IPS-11a (cell line): ENCODE results near the gene RNF225.

Experiments
- H3K4me3 ChIP-seq: one replicate; pipeline ENCODE4 v1.5.1; 2013; ENCODE audit warnings: low read depth, low read length, control low read depth

RNF225 gene

DNA sequence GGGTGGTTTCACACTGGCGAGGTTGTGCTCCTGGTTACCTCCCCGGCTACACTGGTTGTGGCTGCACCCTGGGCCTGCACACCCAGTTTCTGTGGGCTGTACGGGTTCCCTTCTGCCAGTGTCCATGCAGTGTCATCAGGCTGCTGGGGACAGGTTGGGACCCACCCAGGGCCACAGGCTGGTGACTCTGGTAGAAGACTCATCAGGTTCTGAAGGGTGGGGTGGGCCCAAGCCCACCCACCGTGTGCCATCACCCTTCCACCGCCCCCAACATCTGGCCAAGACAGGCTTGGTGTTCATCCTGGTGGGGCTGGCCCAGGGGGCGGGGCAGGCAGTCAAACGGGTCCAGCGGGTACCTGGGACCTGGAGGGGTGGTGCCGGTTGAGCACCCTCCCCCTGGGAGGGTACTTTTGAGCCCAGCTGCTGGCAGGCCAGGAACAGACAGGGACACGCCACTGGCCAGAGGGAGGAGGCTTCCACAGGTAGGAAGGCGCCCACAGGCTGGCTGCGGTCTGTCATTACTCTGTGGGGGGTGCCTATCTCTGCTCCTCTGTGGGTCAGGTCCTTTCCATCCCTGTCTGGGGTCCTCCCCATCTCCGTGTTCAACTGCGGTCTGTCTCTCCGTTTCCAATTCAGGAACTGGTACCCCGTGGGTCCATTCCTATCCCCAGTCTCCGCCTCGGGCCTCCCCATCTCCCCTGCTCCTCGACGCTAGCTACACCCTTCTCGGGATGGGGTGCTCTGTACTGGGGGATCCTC lies at the start of gene RNF225:
Gene RNF225 (plus strand): TSS at position 437 of the 759 bp plus-strand sequence. CDS start 434 bp downstream, outside the sequence.
- peak within 1 kb of the TSS; percentile 25 for H3K4me3 ChIP-seq

DNA sequence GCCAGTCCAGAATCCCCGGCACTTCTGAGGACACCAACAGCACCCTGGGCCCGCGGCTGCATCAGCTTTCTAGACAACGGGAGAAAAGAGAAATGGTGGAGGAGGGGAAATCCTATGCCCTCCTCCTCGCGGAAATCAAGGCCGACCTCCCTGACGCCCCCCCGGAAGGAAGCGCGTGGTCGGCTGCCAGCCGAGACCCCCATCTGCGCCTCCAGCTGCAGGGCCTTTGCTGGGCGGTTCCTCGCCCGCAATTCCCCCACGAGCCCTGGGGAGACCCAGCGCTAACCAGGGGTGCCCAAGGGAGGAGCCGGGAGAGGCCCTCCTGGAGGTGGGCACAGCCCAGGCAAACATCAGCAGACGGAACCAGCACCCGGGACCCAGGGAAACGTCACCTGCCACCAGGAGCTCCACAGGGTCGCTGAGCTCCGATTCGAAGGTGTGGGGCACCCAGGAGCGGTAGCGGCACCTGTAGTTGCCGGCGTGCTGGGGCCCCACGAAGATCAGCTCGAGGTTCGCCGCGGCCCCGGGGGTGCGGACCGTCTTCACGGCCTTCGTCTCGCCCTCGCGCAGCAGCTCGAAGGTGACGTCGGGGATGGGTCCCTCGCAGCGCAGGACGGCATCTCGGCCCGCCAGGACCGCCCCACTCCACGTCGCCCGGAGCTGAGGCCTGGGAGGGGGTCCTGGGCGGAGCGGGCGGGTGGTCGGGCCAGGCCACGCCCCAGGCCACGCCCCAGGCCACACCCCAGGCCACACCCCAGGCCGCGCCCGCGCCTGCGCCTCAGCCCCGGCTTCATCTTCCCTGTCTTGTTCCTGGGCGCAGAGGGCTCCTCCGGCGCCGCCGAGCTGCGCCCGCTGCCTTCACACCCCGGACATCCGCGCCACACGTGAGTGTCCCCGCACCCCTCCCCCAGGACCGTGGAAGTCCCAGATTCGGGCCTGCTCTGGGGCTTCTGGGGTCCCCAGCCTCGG lies 48.2 kb upstream of the RNF225 start:
- peak overlapping the region; percentile 68 for H3K4me3 ChIP-seq

GRCh38 chr19:58348080-58348479 lies 47.4 kb upstream of the RNF225 start:
- H3K4me3 ChIP-seq = peak overlapping the region; percentile 68

DNA sequence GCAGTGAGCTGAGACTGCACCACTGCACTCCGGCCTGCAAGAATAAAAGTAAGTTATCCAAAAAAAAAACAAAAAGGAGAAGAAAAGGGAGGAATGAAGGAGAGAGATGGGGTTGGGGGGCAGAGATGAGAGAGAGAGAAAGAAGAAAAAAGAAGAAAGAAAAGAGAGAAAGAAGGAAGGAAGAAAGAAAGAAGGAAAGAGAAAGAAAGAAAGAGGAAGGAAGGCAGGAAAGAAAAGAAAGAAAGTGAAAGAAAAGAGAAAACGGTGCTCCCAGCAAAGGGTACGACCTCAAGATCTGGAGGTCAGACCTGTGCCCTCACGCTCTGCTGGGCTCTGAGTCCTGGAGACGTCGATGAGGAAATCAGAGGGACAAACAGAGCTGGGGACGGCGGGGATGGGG lies 45.9 kb upstream of the RNF225 start:
- H3K4me3 ChIP-seq = no peak overlapping the region

DNA sequence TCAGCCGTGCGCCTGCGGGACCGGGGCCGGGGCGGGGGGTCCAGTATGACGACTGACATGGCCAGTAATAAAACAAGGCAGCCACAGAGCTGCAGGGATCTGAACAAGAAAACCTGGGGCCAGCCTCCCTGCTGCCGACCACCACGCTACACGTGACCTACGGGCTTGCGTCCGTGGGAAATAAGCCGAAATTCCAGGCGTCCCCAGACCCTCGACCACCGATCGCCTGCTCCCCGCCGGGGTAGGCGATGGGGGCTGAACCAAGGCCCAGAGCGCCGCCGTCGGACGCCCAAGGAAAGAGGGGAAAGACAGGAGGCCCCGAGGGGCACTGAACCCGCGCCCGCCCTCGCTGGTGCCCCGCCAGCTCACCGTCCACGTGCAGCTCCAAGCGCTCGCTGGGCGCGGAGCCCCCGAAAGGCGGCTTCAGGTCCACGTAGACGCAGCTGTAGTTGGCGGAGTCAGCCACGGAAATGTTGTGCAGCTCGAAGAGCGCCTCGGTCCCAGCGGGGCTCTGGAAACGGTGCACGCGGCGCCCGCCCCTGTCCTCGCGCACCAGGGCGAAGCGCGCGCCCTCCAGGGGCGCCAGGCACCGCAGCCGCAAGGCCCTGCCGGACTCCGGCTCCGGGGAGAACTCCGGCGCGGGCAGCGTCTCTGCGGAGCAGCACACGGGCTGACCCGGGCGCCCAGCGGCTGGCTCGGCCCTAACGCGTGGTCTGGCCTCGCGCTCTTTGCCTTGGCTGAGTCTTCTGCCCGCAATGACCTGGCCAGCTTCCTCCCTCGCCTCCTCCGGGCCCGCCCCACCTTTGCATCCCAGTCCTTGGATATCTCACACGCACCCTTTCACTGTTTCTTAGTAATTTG lies 45.2 kb upstream of the RNF225 start:
- no peak overlapping the region for H3K4me3 ChIP-seq

GRCh38 chr19:58350871-58351557 lies 44.4 kb upstream of the RNF225 start:
- no peak overlapping the region for H3K4me3 ChIP-seq

GRCh38 chr19:58351558-58351878 lies 43.9 kb upstream of the RNF225 start:
- H3K4me3 ChIP-seq = no peak overlapping the region

GRCh38 chr19:58351990-58352755 lies 43.3 kb upstream of the RNF225 start:
- H3K4me3 ChIP-seq = no peak overlapping the region

DNA sequence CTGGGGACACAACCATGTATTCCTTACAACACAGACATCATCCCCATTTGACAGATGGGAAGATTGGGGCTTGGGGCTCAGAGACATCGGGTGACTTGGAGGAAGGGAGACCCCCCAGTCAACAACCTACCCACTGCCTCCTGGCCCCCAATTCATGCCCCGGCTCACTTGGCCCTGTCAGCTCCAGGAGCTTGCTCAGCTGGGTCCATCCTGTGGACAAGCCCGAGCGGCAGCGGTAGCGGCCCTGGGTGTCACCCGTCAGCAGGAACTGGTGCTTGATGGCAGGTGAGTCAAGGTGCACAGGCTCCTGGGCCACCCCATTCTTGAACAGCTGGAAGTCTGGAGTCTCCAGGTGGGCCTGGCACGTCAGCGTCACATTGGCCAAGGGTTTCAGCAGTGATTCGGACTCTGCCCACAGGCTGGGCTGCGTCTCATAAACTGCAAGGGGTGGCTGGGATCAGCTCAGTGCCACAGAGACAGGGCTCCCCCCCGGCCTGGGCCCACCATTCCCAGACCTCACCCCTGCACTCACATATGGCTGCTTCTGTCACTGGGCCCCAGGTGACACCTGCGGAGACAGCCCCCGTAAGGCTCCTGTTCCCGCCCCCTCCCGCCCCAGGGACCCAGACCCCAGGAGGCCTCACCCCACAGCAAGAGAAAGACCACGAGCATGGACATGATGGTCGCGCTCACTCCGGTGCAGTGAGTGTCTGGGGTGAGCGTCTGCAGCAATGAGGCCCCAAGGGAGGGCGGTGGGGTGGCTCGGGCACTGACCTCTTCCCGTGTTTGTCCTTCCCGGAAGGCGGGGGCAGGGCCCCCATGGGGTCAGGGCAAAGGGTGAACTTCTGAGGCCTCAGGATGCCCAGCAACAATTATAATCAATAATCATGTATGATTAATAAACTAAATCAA lies 42.4 kb upstream of the RNF225 start, which contains the start of gene A1BG:
Gene A1BG (minus strand): TSS at position 733 of the 912 bp plus-strand sequence. CDS start 55 bp downstream, at position 678.
- no peak within 1 kb of the TSS for H3K4me3 ChIP-seq

DNA sequence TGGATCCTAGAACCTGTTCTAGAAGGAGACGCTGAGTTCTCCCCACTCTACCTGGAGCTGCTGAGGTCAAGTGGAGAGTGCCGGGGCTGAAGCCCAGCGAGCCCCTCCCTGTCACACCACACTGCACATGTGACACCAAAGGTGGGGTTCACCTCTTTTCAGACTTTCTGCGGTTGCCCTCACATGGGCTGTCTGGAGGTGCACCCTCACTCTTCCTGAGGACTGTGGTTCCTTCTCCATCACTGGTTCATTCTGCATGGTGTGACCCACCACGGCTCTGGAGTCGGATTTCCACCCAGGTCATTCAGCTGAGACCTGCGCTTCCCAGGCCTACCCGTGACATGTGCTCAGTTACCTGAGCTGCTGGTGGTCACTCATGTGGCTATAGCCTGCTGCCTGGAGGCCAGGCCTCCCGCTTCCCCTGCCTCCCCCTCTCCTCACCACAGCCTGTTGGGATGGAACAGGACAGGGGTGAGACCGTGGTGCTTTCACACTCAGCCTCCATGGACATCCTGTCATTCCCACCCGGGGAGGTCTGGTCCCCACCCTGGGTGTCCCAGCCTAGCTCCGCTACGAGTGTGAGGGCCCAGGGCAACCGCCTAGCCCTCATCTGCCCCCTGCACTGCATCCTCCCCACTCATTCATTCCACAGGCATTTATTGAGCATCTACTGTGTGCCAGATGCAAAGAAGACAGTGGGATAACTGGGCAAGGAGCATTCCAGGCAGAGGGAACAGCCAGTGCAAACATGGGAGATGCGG lies 41.6 kb upstream of the RNF225 start:
- H3K4me3 ChIP-seq = no peak overlapping the region

DNA sequence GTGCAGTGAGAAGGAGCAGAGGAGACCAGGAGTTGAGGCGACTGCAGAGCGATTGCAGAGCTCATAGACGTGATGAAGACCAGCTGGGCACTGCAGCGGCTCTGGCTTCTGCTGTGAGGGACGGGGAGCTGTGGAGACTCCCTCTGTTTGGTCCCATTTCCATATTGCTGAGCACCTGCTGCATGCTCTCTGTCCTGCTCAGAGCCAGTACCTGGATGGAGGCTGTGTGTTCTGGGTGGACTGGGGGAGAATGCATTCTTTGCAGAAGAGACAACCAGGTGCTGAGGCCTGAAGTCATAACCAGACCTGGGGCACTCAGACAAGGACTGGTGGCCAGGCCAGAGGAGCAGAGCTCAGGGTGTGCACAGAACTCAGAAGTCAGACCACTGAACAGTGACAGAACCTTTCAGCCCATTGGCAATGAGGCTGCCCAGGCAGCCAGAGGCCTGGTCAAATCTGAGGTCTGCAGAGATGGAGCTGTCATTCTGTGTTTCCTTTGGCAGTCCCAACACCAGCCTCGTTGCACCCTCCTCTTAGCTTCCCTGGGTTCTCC lies 40.9 kb upstream of the RNF225 start:
- no peak overlapping the region for H3K4me3 ChIP-seq

GRCh38 chr19:58355215-58355796 lies 40.1 kb upstream of the RNF225 start:
- H3K4me3 ChIP-seq = no peak overlapping the region

DNA sequence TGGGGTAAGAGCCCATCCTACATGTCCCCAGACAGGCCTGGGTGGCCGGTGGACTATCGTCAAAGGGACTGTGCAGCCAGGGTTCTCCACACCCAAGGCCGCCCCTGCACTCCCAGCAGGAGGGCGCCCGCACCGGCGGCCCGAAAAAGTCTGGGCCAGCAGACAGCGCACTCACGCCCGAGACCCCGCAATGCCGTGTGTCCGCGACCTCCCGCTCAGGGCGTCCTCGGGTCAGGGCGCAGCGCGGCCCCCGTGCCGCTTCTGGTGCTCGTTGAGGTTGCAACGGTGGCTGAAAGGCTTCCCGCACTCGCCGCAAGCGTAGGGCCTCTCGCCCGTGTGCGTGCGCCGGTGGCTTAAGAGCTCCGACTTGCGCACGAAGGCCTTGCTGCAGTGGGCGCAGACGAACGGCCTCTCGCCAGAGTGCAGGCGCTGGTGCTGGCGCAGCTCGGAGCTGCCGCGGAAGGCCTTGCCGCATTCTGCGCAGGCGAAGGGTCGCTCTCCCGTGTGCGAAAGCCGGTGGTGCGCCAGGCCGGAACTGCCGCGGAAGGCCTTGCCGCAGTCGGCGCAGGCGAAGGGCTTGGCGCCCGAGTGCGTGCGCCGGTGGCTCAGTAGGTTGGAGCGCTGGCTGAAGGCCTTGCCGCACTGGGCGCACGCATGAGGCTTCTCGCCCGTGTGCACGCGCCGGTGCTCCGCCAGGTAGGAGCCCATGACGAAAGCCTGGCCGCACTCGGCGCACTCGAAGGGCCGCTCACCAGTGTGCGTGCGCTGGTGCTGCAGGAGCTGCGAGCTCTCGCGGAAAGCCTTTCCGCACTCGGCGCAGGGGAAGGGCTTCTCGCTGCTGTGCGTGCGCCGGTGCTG lies 39.3 kb upstream of the RNF225 start:
- no peak overlapping the region for H3K4me3 ChIP-seq

DNA sequence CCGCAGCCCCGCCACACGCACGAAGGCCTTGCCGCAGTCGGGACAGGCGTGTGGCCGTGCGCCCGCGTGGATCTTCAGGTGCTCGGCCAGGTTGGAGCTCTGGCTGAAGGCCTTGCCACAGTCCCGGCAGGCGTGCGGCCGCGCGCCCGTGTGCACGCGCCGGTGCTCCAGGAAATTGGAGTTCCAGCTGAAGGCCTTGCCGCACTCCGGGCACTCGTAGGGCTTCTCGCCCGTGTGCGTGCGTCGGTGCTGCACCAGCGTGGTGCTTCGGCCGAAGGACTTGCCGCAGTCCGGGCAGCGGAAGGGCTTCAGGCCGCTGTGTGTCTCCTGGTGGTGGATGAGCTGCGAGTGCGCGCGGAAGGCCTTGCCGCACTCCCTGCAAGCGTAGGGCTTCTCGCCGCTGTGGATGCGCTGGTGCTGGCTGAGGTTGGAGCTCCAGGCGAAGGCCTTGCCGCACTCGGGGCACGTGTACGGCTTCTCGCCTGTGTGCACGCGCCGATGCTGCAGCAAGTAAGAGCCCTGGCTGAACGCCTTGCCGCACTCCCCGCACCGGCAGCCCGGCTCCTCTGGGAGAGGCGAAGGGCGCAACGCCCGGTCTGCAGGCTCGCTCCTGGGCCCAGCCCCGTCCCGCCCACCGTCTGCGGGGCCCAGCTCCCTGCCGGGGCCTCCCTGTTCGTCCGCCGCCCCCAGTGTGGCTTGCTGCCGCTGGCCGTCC lies 38.5 kb upstream of the RNF225 start:
- no peak overlapping the region for H3K4me3 ChIP-seq

- no peak overlapping the region for H3K4me3 ChIP-seq
Observed at GRCh38 chr19:58357481-58358145, 37.8 kb upstream of the RNF225 start.
